ENCODE data around the gene TMEFF2.

TMEFF2 gene

DNA sequence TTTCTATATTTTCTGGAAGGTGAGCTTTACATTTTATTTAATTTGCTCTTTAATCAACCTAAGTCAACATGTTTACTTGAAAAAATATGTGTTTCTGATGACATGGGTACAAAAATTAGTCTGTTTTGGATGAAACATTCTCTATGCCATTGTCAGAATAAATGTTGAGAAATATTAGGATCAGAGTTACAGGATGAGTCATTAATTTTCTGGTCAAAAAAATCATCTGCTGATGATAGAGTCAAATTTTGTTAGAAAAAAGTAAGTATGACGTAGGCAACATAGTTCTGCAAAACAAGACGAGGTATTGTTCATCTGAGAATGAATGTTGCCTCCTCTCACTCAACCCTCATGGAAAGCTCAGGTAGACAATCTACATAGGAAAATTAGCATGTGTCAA, 240.3 kb downstream of the TMEFF2 start:
- TF ChIP-seq, protein P1, sequence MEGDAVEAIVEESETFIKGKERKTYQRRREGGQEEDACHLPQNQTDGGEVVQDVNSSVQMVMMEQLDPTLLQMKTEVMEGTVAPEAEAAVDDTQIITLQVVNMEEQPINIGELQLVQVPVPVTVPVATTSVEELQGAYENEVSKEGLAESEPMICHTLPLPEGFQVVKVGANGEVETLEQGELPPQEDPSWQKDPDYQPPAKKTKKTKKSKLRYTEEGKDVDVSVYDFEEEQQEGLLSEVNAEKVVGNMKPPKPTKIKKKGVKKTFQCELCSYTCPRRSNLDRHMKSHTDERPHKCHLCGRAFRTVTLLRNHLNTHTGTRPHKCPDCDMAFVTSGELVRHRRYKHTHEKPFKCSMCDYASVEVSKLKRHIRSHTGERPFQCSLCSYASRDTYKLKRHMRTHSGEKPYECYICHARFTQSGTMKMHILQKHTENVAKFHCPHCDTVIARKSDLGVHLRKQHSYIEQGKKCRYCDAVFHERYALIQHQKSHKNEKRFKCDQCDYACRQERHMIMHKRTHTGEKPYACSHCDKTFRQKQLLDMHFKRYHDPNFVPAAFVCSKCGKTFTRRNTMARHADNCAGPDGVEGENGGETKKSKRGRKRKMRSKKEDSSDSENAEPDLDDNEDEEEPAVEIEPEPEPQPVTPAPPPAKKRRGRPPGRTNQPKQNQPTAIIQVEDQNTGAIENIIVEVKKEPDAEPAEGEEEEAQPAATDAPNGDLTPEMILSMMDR (IDR thresholded peaks at IDR 0.05; ENCODE audit: low read depth, low read length) = no peak
- DNase-seq (ENCODE audit: extremely low read depth, low read depth) = no peak

DNA sequence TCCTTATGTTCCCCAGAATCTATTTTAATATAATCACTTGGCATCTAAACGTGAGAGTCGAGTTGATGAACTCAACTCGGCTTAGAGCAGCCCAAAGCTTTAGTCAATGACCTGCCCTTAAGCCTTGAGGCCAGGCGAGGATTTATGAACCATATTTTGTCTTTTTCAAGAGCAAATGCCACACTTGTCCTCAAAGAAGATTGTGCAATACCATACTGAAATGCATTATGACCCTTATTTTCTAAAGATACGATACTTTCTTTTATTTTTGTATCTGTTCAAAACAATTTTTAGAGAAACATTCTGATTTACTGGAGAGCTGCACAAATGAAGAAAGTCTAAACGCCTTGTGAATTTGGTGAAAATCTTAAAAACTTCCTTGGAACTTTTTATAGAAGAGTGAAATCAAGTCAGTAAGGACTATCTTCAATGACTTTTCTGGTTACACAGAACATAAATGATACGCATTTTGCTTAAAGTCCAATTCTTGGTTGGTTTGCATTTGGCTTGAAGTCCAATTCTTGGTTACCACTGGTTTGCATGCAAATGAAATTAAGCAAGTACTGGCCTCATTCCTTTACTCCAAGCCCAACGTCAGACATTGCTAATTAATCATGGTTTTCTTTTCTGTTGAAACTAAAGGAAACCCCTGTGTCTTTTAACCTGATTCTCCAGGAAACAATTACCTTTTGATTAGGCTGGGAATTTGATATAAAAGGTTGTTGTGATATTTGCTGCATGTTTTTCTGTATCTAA, 242.0 kb downstream of the TMEFF2 start:
- no peak for DNase-seq (ENCODE audit: extremely low read depth, low read depth)
- TF ChIP-seq, protein P1 (IDR thresholded peaks at IDR 0.05; ENCODE audit: low read depth, low read length) = no peak

DNA sequence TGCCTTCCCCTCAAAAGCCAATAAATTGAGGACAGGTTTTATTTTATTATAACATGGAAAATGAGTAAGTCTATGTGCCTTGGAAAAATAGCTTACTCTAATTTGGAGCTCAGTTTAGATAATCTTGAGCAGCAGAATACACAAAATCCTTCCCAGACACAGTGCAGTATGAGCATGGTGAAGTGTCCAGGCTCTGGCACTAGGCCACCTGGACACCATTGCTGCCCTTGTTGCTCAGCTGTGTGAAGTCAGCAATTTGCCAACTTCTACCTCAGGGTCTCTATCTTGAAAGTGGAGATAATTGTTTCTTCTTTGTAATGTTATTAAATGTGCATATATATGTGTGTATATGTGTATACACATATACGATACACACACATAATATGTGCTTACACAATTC, 242.9 kb downstream of the TMEFF2 start:
- TF ChIP-seq, protein P1 (IDR thresholded peaks at IDR 0.05; ENCODE audit: low read depth, low read length) = no peak
- DNase-seq (ENCODE audit: extremely low read depth, low read depth) = no peak

DNA sequence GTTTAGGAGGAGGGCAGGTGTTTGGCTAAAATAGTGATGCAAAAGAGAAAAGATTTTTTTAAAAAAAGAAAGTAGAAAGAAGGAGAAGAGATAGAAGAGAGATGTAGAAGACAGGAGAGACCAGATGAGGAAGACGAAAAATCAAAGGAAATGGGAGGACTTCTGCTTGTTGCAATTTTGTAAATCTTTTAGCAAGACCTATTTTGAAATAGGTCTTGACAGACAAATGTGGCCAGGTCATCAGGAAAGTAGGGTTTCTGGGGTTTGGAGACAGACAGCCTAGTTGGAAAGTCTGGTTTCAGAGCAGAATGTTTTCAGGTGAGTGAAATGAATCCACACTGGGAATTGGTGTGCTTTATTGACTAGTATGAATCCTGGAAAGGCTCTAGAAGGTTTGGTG, 243.4 kb downstream of the TMEFF2 start:
- TF ChIP-seq, protein P1 (IDR thresholded peaks at IDR 0.05; ENCODE audit: low read depth, low read length) = no peak
- no peak for DNase-seq (ENCODE audit: extremely low read depth, low read depth)

DNA sequence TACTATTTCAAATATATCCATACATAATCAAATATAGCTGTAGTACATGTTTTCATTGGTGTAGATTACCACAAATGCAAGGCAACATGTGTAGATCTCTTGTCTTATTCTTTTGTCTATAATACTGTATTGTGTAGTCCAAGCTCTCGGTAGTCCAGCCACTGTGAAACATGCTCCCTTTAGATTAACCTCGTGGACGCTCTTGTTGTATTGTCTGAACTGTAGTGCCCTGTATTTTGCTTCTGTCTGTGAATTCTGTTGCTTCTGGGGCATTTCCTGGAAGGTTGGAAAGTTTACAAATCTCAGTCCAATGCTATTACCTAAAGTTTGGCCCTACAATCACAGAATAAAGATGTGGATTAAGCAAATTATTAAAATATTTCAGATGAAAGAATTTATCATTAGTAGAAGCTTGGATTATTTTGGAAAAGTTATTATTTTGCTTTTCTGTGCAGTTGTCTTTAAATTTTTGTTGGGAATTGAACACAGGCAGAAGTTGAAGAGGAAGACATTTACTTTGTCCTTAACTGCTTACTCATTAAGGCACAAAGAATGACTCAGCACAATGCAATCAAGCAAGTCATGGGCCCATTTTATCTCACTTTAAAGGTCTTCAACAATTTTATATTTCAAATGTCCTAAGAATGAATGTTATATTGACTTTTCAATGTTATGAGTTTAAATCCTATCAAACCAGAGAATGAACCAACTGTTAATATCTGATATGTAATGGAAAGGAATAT, 244.4 kb downstream of the TMEFF2 start:
- DNase-seq (ENCODE audit: extremely low read depth, low read depth) = no peak
- TF ChIP-seq, protein P1 (IDR thresholded peaks at IDR 0.05; ENCODE audit: low read depth, low read length) = no peak

DNA sequence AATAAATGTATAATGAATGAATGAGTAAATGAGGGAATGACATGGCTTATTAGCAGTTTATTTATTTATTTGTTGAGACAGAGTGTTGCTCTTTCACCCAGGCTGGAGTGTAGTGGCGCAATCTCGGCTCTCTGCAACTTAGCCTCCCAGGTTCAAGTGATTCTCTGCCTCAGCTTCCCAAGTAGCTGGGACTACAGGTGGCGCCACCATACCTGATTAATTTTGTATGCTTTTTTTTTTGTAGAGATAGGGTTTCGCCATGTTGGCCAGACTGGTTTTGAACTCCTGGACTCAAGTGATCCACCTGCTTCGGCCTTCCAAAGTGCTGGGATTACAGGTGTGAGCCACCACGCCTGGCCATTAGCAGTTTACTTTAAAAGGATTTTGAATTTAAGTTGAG, 247.5 kb downstream of the TMEFF2 start:
- no peak for DNase-seq (ENCODE audit: extremely low read depth, low read depth)
- TF ChIP-seq, protein P1 (IDR thresholded peaks at IDR 0.05; ENCODE audit: low read depth, low read length) = no peak

DNA sequence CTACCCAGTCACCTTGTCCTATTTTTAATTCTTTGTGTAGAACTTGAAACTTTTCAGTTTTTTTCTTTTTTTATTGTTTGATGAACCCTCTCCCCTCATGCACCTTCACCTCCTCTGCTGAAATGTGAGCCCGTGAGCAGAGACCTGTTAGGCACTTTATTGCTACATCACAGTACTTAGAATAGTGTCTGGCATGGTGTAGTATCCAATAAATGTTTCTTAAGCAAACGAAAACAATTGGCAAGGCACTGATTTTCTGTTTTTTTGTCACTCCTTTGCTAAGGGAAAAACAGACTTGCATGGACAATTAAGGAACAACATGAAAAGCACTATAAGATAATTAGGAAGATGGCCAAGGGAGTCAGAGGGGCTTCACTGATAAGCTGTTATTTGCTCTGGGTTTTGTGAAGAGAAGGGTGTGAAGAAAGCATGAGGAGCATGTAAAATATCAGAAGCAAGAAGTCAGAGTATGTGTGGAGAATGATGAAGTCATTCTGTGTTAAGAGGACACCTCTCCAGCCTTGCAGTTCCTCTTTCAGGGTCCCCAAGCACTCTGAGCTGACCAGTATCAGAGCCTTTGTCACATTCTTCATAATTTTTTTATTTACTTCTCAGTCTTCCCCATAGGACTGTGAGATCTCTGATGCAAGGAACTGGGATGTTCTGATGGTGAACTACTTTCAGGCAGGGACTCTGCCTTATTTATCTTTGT, 248.1 kb downstream of the TMEFF2 start:
- TF ChIP-seq, protein P1 (IDR thresholded peaks at IDR 0.05; ENCODE audit: low read depth, low read length) = no peak
- no peak for DNase-seq (ENCODE audit: extremely low read depth, low read depth)
